Lung (tissue), 11 donors: ENCODE results near the gene TARP.

Experiments
- ATAC-seq: fragments of 200-7000 bp; cut with Tn5 transposase; one replicate; pipeline ENCODE4 v1.9.1; 2020; ENCODE audit warnings: moderate number of reproducible peaks; ENCODE audit not compliant: insufficient read depth, low FRiP score
- DNase-seq, 3 donors: peaks; one replicate each; pipeline ENCODE4 v3.0.0-alpha.2; 2013 to 2017
- H3K27ac ChIP-seq, 2 donors: one replicate each; pipeline ENCODE4 v1.5.1; 2013; ENCODE audit warnings: mild to moderate bottlenecking in 2 of 2, moderate library complexity in 2 of 2, control low read depth in 1 of 2, inconsistent platforms in 1 of 2, low read depth in 1 of 2, low read length in 1 of 2
- H3K27me3 ChIP-seq, 3 donors: one replicate each; pipeline ENCODE4 v1.5.1; 2013; ENCODE audit warnings: low read length in 2 of 3; ENCODE audit not compliant: control insufficient read depth in 3 of 3, insufficient read depth in 3 of 3
- H3K36me3 ChIP-seq, 4 donors: one replicate each; pipeline ENCODE4 v1.5.1; 2013; ENCODE audit warnings: low read length in 4 of 4, mild to moderate bottlenecking in 1 of 4, moderate library complexity in 1 of 4; ENCODE audit not compliant: control insufficient read depth in 4 of 4, insufficient read depth in 4 of 4
- H3K4me1 ChIP-seq, 5 donors: one replicate each; pipeline ENCODE4 v1.5.1; 2013; ENCODE audit warnings: low read length in 5 of 5, mild to moderate bottlenecking in 2 of 5, moderate library complexity in 1 of 5; ENCODE audit not compliant: control insufficient read depth in 5 of 5, insufficient read depth in 5 of 5
- H3K4me3 ChIP-seq: one replicate; pipeline ENCODE4 v1.5.1; 2013; ENCODE audit warnings: mild to moderate bottlenecking, control low read depth, moderate library complexity
- H3K9ac ChIP-seq, 2 donors: one replicate each; pipeline ENCODE4 v1.5.1; 2013; ENCODE audit warnings: low read length in 2 of 2, control low read depth in 1 of 2; ENCODE audit not compliant: insufficient read depth in 1 of 2
- H3K9me3 ChIP-seq, 4 donors: one replicate each; pipeline ENCODE4 v1.5.1; 2013; ENCODE audit warnings: low read length in 3 of 4, mild to moderate bottlenecking in 1 of 4, moderate library complexity in 1 of 4; ENCODE audit not compliant: control insufficient read depth in 4 of 4, insufficient read depth in 3 of 4
- WGBS, 2 donors: extraction: QIAGEN DNeasy Blood & Tissue Kit; methylation state at CpG; one replicate each; pipeline ENCODE4 v1.1.7; 2013; 5-methylcytosine and 5-hydroxymethylcytosine counted together
- TF ChIP-seq, protein P1 (sequence below): IDR thresholded peaks from 2 replicates; pipeline ENCODE4 v1.5.1; 2012; ENCODE audit warnings: mild to moderate bottlenecking; ENCODE audit errors: control extremely low read depth, extremely low read depth
- donor health status: control.
- donor health status: control.
- donor health status: Bipolar disorder and iron deficiency.
- donor health status: healthy.
- donor health status: DM: yes; HTN: yes; CAD: no.

Gene TARP

GRCh38 chr7:38283107-38283506 lies 9.7 kb upstream of the TARP start:
- TF ChIP-seq, protein P1, sequence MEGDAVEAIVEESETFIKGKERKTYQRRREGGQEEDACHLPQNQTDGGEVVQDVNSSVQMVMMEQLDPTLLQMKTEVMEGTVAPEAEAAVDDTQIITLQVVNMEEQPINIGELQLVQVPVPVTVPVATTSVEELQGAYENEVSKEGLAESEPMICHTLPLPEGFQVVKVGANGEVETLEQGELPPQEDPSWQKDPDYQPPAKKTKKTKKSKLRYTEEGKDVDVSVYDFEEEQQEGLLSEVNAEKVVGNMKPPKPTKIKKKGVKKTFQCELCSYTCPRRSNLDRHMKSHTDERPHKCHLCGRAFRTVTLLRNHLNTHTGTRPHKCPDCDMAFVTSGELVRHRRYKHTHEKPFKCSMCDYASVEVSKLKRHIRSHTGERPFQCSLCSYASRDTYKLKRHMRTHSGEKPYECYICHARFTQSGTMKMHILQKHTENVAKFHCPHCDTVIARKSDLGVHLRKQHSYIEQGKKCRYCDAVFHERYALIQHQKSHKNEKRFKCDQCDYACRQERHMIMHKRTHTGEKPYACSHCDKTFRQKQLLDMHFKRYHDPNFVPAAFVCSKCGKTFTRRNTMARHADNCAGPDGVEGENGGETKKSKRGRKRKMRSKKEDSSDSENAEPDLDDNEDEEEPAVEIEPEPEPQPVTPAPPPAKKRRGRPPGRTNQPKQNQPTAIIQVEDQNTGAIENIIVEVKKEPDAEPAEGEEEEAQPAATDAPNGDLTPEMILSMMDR, result no peak
- no peaks in the 10 kb centered on the region for H3K27me3 ChIP-seq
- peaks cover 0 to 5% (median 0%) of the 10 kb centered on the region in 5 donors for H3K4me1 ChIP-seq
- H3K4me3 ChIP-seq, result no peak overlapping the region
- H3K9ac ChIP-seq, result no peak overlapping the region
- 54 to 77% methylated on average over 4 of the region's 4 CpGs for WGBS, 2 donors
- no peak for DNase-seq
- H3K36me3 ChIP-seq, result no peaks in the 10 kb centered on the region
- no peak for ATAC-seq
- no peaks in the 10 kb centered on the region for H3K9me3 ChIP-seq
- H3K27ac ChIP-seq, result no peak overlapping the region

DNA sequence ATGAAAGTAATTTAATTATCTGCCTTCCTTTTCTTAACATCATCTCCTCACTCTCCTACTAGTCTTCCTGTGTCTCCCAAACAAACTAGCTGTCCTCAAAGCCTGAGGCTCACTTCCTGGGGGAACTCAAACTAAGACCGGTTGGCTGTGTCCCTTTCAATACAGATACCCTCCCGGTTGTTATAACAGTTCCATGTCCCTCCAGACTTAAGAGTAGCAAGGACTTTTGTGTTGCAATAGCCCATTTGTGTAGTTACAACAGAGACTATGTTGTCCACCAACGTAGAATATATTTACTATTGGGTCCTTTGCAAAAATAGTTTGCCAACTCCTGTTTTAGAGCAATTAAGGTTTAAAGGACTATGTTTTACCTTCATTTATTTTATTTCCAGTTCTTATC lies 8.6 kb upstream of the TARP start:
- ATAC-seq, result no peak
- Histone ChIP-seq H3K36me3 (no peaks in the 10 kb centered on the region), H3K9ac (no peak overlapping the region), H3K27me3 (no peaks in the 10 kb centered on the region), H3K4me1 (peaks cover 0 to 5% (median 0%) of the 10 kb centered on the region in 5 donors), H3K27ac (no peak overlapping the region), H3K4me3 (no peak overlapping the region), H3K9me3 (no peaks in the 10 kb centered on the region)
- TF ChIP-seq, protein P1, result no peak
- 18 to 43% methylated on average over 3 of the region's 3 CpGs for WGBS, 2 donors
- no peak for DNase-seq

- Histone ChIP-seq H3K4me3 (no peak overlapping the region), H3K4me1 (peaks cover 0 to 5% (median 0%) of the 10 kb centered on the region in 5 donors), H3K27ac (no peak overlapping the region), H3K36me3 (no peaks in the 10 kb centered on the region), H3K27me3 (no peaks in the 10 kb centered on the region), H3K9me3 (no peaks in the 10 kb centered on the region), H3K9ac (no peak overlapping the region)
- DNase-seq (no peak), ATAC-seq (no peak)
- TF ChIP-seq, protein P1, result no peak
Observed at GRCh38 chr7:38281266-38281665, 7.8 kb upstream of the TARP start.

DNA sequence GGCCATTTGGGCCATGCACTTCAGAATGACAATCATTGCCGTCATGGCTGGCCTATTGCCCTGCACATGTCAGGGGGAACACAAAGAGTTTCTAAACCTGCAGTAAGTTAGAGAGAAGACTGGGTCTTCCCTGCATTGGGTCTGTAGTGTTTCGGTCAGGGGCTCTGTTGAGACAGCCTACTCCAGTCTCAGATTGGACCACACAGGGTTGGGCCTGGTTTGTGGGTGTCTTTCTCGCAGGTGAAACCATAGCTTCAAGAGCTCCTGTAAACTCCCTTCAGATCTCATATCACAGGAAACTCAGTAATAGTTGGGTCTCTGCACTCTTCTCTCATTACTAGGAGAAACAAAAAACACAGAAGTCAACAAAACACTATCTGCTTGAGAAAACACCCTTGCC lies 7.3 kb upstream of the TARP start:
- no peaks in the 10 kb centered on the region for H3K27me3 ChIP-seq
- H3K9me3 ChIP-seq, result no peaks in the 10 kb centered on the region
- H3K36me3 ChIP-seq, result no peaks in the 10 kb centered on the region
- peaks cover 0 to 5% (median 0%) of the 10 kb centered on the region in 5 donors for H3K4me1 ChIP-seq
- H3K4me3 ChIP-seq, result no peak overlapping the region
- TF ChIP-seq, protein P1, result no peak
- no peak for DNase-seq
- H3K9ac ChIP-seq, result no peak overlapping the region
- ATAC-seq, result no peak
- H3K27ac ChIP-seq, result no peak overlapping the region
- WGBS, 2 donors, result 94% methylated on average over 3 of the region's 3 CpGs
